Transverse colon (tissue), 4 donors: ENCODE data around the gene AFM.

Experiments
- CTCF ChIP-seq, 5 experiments: fragments of 200-600 bp in 3 of 5; fragments of 450-650 bp in 2 of 5; sonication (generic) in 3 of 5; IDR thresholded peaks; 1 replicate in 2 of 5; 2 replicates in 3 of 5; pipeline ENCODE4 v1.5.1; 2016 to 2017; ENCODE audit warnings: antibody characterized with exemption in 5 of 5, inconsistent platforms in 3 of 5, mild to moderate bottlenecking in 2 of 5, moderate library complexity in 1 of 5
- EP300 ChIP-seq: sonication (generic); formaldehyde crosslinking; IDR thresholded peaks from one replicate; pipeline ENCODE4 v1.6.1; 2017; ENCODE audit warnings: antibody characterized with exemption, low read depth
- POLR2AphosphoS5 ChIP-seq, 3 donors: sonication (generic); formaldehyde crosslinking; IDR thresholded peaks; one replicate each; pipeline ENCODE4 v1.6.1; 2016; ENCODE audit warnings: antibody characterized with exemption in 3 of 3

DNA sequence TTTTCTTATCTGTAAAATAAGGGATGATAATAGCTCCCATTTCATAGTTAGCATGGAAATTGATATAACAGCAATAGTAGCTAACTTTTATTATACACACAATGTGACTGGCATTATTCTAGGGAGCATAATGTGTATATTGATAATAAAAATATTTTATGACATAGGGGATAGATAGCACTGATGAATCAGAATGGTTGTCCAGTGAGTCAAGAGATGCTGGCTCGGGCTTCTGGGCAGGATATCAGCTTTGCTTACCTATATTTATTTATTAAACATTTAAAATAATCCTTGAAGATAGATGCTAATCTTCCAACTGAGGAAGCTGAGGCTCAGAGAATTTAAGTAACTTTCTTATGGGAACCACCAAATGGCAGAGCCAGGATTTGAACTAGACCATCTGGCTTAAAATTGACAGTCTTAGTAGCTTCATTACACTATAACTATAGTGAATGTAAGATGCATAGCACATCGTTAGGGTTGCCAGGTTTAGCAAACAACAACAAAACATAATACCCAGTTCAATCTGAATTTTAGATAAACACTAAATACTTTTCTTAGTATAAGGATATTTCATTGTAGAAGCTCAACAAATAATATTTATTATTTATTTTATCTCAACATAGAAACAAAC is 42.8 kb upstream of the AFM start:
- no peak for TF ChIP-seq CTCF (IDR thresholded peaks at IDR 0.05)
- no peak for TF ChIP-seq POLR2AphosphoS5 (IDR thresholded peaks at IDR 0.05)
- TF ChIP-seq EP300 = no peak
